Measurements from ENCODE around the gene SLC37A2. TPM values are rescaled to one million over a fixed set of nuclear protein-coding genes. Genes with fewer than 3 reads are reported as not detected.

Gene SLC37A2
- total RNA-seq, 1 experiment from 2014 or later = 0.23 TPM

DNA sequence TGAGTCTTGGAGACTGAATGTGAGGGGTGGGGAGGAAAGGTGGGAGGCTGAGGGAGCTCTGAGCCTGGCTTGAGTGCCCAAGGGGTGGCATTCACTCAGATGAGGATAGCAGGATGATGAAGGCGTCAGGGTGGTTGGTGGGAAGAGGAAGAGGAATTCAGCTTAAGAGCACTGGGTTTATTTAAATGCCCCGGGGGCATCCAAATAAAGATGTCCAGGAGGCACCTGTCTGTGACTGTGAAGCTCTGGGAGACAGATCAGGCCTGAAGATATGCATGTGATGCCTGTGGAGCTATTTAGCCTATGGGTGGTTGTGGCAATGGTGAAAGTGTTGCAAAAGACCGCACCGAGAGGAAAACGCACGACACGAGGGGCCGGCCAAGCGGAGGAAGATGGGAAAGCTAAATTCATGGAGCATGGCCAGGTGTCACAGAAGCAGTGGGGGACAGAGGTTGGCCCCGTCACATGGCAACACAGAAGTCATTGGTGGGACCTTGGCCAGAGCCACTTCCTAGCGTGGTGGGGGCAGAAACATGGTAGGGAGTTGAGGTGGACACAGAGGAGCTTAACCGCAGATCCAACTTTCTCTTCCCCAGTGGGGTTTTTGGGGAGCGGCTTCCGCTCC is 15.5 kb downstream of the SLC37A2 start:
- no peak overlapping the region for H3K27ac ChIP-seq (ENCODE audit: low read length)
- TF ChIP-seq, protein P1, sequence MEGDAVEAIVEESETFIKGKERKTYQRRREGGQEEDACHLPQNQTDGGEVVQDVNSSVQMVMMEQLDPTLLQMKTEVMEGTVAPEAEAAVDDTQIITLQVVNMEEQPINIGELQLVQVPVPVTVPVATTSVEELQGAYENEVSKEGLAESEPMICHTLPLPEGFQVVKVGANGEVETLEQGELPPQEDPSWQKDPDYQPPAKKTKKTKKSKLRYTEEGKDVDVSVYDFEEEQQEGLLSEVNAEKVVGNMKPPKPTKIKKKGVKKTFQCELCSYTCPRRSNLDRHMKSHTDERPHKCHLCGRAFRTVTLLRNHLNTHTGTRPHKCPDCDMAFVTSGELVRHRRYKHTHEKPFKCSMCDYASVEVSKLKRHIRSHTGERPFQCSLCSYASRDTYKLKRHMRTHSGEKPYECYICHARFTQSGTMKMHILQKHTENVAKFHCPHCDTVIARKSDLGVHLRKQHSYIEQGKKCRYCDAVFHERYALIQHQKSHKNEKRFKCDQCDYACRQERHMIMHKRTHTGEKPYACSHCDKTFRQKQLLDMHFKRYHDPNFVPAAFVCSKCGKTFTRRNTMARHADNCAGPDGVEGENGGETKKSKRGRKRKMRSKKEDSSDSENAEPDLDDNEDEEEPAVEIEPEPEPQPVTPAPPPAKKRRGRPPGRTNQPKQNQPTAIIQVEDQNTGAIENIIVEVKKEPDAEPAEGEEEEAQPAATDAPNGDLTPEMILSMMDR (IDR thresholded peaks at IDR 0.05) = no peak
- TF ChIP-seq, protein P2, sequence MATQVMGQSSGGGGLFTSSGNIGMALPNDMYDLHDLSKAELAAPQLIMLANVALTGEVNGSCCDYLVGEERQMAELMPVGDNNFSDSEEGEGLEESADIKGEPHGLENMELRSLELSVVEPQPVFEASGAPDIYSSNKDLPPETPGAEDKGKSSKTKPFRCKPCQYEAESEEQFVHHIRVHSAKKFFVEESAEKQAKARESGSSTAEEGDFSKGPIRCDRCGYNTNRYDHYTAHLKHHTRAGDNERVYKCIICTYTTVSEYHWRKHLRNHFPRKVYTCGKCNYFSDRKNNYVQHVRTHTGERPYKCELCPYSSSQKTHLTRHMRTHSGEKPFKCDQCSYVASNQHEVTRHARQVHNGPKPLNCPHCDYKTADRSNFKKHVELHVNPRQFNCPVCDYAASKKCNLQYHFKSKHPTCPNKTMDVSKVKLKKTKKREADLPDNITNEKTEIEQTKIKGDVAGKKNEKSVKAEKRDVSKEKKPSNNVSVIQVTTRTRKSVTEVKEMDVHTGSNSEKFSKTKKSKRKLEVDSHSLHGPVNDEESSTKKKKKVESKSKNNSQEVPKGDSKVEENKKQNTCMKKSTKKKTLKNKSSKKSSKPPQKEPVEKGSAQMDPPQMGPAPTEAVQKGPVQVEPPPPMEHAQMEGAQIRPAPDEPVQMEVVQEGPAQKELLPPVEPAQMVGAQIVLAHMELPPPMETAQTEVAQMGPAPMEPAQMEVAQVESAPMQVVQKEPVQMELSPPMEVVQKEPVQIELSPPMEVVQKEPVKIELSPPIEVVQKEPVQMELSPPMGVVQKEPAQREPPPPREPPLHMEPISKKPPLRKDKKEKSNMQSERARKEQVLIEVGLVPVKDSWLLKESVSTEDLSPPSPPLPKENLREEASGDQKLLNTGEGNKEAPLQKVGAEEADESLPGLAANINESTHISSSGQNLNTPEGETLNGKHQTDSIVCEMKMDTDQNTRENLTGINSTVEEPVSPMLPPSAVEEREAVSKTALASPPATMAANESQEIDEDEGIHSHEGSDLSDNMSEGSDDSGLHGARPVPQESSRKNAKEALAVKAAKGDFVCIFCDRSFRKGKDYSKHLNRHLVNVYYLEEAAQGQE (IDR thresholded peaks at IDR 0.05; ENCODE audit: insufficient read depth in 1 of 2, low read depth in 2 of 2, low read length in 1 of 2) = no peak
- TF ChIP-seq POLR2AphosphoS5 (IDR thresholded peaks at IDR 0.05; ENCODE audit: low read depth, low read length) (no peak), SIN3A (IDR thresholded peaks at IDR 0.05; ENCODE audit: borderline replicate concordance, insufficient read depth, low read depth, low read length) (no peak), TCF7L2 (IDR thresholded peaks at IDR 0.05; ENCODE audit: low read depth, low read length) (no peak)
- H3K4me1 ChIP-seq (ENCODE audit: control insufficient read depth, insufficient read depth, low read length) = no peaks in the 10 kb centered on the region
- ChIA-PET POLR2A (no interaction called here), CTCF (interaction anchor here (0.6 kb wide), 1 partner anchor 270 kb away, joined by 3 read pairs; no protein-coding TSS in a partner anchor)
- H3K36me3 ChIP-seq (ENCODE audit: control insufficient read depth, insufficient read depth, low read length) = no peaks in the 10 kb centered on the region
- ATAC-seq (no peak), DNase-seq (ENCODE audit: low read depth, low spot score) (no peak)
- intact Hi-C loops (cut with micrococcal nuclease; ENCODE audit: unreplicated experiment) (no loop called here), in situ Hi-C loops (cut with HindIII; ENCODE audit: low pct_unique_long_range_greater_than_20kb, low sequenced_read_pairs) (no loop called here)
- no peaks in the 10 kb centered on the region for H3K27me3 ChIP-seq (ENCODE audit: control insufficient read depth, insufficient read depth, low read length)
- H3K4me3 ChIP-seq (ENCODE audit: low read depth in 2 of 2, low read length in 2 of 2) = no peak overlapping the region
- no TSS peak for BruUV-seq (replicated peaks)
- no peaks in the 10 kb centered on the region for H3K9me3 ChIP-seq (ENCODE audit: control insufficient read depth, insufficient read depth, low read depth, low read length)

DNA sequence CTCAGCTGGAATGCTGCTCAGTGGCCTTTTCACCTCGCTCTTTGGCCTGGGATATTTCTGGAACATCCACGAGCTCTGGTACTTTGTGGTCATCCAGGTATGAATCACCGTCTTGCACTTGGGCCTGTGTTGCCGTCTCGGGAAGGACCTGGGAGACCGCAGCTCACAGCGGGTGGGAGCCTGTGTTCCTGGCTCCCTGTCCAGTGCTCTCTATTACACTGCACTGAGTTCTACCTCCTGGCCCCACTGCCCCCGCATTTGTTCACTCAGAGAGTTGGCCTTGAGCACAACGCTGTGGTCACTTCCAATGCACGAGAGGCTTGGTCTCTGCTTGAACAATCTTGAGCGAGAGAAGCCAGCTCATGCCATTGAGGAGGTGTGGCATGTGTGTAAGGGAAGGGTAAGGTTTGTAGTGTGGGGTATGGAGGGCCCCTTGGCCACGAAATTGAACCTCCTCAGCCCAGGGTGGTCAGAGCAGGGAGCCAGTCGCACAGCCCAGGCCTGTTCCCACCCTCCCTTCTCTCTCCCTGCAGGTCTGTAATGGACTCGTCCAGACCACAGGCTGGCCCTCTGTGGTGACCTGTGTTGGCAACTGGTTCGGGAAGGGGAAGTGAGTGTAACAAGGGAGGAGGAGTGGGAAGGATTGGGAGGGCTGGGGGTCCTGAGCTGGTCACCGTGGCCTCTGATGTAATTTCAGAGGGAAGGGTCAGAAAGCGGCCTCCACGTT is 16.2 kb downstream of the SLC37A2 start:
- BruUV-seq (replicated peaks) = no TSS peak
- ATAC-seq (no peak), DNase-seq (ENCODE audit: low read depth, low spot score) (no peak)
- intact Hi-C loops (cut with micrococcal nuclease; ENCODE audit: unreplicated experiment) (no loop called here), in situ Hi-C loops (cut with HindIII; ENCODE audit: low pct_unique_long_range_greater_than_20kb, low sequenced_read_pairs) (no loop called here)
- no peak for TF ChIP-seq POLR2AphosphoS5 (IDR thresholded peaks at IDR 0.05; ENCODE audit: low read depth, low read length)
- no peak for TF ChIP-seq TCF7L2 (IDR thresholded peaks at IDR 0.05; ENCODE audit: low read depth, low read length)
- no peak for TF ChIP-seq SIN3A (IDR thresholded peaks at IDR 0.05; ENCODE audit: borderline replicate concordance, insufficient read depth, low read depth, low read length)
- TF ChIP-seq, protein P2 (IDR thresholded peaks at IDR 0.05; ENCODE audit: insufficient read depth in 1 of 2, low read depth in 2 of 2, low read length in 1 of 2) = no peak
- TF ChIP-seq, protein P1 (IDR thresholded peaks at IDR 0.05) = no peak
- no peaks in the 10 kb centered on the region for H3K27me3 ChIP-seq (ENCODE audit: control insufficient read depth, insufficient read depth, low read length)
- H3K4me3 ChIP-seq (ENCODE audit: low read depth in 2 of 2, low read length in 2 of 2) = no peak overlapping the region
- no peaks in the 10 kb centered on the region for H3K36me3 ChIP-seq (ENCODE audit: control insufficient read depth, insufficient read depth, low read length)
- no peak overlapping the region for H3K27ac ChIP-seq (ENCODE audit: low read length)
- CTCF ChIA-PET = no interaction called here
- POLR2A ChIA-PET = no interaction called here
- H3K4me1 ChIP-seq (ENCODE audit: control insufficient read depth, insufficient read depth, low read length) = no peaks in the 10 kb centered on the region
- no peaks in the 10 kb centered on the region for H3K9me3 ChIP-seq (ENCODE audit: control insufficient read depth, insufficient read depth, low read depth, low read length)

All from Panc1 (cell line).